Esophagus muscularis mucosa (tissue), 3 donors: ENCODE results near the gene SH3RF3.

ENCODE experiments used
- POLR2A ChIP-seq: fragments of 450-650 bp; IDR thresholded peaks from one replicate; pipeline ENCODE4 v1.6.1; 2017; ENCODE audit warnings: antibody characterized with exemption, moderate library complexity, mild to moderate bottlenecking, low read depth
- POLR2AphosphoS5 ChIP-seq, 2 donors: sonication (generic); formaldehyde crosslinking; IDR thresholded peaks; one replicate each; pipeline ENCODE4 v1.6.1; 2017; ENCODE audit warnings: antibody characterized with exemption in 2 of 2
- TF ChIP-seq, protein P1 (sequence below), 3 experiments: fragments of 200-600 bp in 2 of 3; fragments of 450-650 bp in 1 of 3; sonication (generic) in 2 of 3; IDR thresholded peaks; one replicate each; pipeline ENCODE4 v1.5.1; 2017 to 2019; ENCODE audit warnings: antibody characterized with exemption in 3 of 3, mild to moderate bottlenecking in 2 of 3, moderate library complexity in 1 of 3

DNA sequence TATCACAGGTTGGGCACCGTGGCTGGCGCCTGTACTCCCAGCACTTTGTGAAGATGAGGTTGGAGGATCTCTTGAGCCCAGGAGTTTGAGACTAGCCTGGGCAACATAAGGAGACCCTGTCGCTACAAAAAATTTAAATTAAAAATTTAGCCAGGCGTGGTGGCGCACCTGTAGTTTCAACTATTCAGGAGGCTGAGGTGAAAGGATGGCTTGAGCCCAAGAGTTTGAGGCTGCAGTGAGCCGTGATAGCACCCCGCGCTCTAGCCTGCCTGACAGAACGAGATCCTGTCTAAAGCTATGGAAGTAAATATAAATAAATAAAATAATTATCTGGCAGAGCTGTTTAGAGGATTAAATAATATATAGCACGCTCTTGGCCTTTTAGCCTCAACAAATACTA lies 1.4 kb upstream of the SH3RF3 start:
- TF ChIP-seq, protein P1, sequence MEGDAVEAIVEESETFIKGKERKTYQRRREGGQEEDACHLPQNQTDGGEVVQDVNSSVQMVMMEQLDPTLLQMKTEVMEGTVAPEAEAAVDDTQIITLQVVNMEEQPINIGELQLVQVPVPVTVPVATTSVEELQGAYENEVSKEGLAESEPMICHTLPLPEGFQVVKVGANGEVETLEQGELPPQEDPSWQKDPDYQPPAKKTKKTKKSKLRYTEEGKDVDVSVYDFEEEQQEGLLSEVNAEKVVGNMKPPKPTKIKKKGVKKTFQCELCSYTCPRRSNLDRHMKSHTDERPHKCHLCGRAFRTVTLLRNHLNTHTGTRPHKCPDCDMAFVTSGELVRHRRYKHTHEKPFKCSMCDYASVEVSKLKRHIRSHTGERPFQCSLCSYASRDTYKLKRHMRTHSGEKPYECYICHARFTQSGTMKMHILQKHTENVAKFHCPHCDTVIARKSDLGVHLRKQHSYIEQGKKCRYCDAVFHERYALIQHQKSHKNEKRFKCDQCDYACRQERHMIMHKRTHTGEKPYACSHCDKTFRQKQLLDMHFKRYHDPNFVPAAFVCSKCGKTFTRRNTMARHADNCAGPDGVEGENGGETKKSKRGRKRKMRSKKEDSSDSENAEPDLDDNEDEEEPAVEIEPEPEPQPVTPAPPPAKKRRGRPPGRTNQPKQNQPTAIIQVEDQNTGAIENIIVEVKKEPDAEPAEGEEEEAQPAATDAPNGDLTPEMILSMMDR (IDR thresholded peaks at IDR 0.05) = no peak
- TF ChIP-seq POLR2A (no peak), POLR2AphosphoS5 (IDR thresholded peaks at IDR 0.05) (no peak)
